GM21529 (cell line): ENCODE data around the gene FXYD5.
"Not testable (repeated sequence)": the region's sequence is repeated elsewhere in the genome, so short reads cannot be mapped to it uniquely, and the experiment has no call there.

Experiments used
- ATAC-seq: cut with Tn5 transposase; IDR thresholded peaks from one replicate; pipeline ENCODE4 v1.9.1; 2021; ENCODE audit not compliant: unreplicated experiment

FXYD5 gene

GRCh38 chr19:35177377-35178274 is 23.1 kb downstream of the FXYD5 start:
- no peak for ATAC-seq

GRCh38 chr19:35178701-35179100 is 24.2 kb downstream of the FXYD5 start:
- no peak for ATAC-seq

- no peak for ATAC-seq
These were observed 25.3 kb downstream of the FXYD5 start for GRCh38 chr19:35179830-35180229.

DNA sequence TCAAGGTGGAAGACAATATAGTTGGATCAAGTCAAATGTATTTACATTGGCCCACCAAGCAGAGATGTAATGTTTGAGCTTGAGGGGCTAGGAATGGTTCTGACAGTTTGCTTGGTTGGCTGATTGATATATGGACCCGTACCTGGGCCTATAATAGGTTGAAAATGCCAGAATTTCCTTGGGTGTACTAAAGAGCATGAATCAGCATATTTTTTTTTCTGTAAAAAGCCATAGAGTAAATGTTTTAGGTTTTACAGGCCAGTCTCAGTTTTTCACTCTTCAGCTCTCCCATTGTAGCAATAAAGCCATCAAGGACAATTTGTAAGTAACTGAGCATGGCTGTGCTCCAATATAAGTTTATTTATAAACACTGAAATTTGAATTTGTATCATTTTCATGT is 26.9 kb downstream of the FXYD5 start:
- ATAC-seq: no peak

DNA sequence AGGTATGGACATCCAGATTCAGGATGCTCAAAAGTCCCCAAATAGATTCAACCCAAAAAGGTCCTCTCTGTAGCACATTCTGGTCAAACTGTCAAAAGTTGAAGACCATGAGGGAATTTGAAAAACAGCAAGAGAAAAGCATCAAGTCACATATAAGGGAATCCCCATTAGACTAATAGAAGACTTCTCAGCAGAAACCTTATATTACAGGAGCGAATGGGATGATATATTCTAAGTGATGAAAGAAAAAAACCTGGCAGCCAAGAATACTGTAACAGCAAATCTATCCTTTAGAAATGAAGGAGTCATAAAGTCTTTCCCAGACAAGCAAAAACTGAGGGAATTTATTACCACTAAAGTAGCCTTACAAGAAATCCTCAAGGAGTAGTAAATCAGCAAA is 29.7 kb downstream of the FXYD5 start:
- no peak for ATAC-seq

- no peak for ATAC-seq
These were observed 30.3 kb downstream of the FXYD5 start for GRCh38 chr19:35184884-35185283.

DNA sequence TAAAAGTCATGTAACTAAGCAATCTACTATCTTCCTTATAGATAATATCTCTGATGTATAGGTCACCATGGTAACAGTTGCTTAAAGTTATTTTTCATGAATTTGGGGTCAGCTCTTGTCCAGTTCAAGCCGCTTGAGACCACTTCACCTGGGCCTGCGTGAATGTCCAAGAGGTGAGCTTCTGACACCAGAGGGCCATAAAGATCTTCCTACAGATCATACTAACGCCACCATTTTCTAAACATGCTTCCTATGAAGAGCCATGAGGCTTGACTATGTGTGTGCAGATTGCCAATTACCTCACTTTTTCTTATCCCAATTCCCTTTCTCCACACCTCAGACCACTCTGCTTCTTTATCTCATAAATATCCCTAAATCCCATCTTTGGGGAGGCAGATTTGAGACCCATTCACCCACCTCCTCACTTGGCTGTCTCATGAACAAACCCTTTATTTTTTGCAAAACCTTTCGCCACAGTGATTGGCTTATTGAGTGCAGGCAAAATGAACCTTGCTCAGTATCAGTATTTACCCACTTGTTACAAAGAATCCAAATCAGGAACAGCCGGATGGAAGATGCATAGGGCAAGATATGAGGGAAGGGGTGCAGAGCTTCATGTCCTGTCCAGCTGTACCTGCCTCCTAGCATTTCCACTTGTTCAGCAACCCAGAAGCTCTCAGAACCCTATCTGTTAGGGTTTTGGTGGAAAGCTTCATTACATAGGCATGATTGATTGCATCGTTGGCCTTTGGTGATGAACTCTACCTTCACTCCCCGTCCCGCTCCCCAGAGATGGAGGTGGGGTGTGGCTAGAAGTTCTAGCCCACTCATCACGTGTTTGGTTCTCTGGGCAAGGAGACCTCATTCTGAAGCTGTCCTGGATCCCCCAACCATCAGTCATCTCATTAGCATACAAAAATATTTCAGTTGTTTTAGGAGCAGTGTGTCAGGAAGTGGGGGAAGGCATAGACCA is 39.8 kb downstream of the FXYD5 start:
- ATAC-seq: no peak

GRCh38 chr19:35195830-35196229 is 41.3 kb downstream of the FXYD5 start:
- no peak for ATAC-seq

DNA sequence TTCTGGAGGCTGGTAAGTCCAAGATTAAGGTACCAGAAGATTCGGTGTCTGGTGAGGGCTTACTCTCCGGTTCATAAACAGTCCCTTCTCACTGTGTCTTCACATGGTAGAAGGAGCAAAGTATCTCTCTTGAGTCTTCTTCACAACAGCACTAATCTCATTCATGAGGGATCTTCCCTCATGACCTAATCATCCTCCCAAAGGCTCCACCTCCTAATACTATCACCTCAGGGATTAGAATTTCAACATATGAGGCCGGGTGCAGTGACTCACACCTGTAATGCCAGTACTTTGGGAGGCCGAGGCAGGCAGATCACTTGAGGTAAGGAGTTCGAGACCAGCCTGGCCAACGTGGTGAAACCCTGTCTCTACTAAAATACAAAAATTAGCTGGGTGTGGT is 42.3 kb downstream of the FXYD5 start:
- not testable (repeated sequence) for ATAC-seq

- ATAC-seq: no peak
These were observed 44.9 kb downstream of the FXYD5 start for GRCh38 chr19:35199481-35199880.

- no peak for ATAC-seq
These were observed 48.5 kb downstream of the FXYD5 start for GRCh38 chr19:35202722-35203688.

GRCh38 chr19:35204799-35205732 is 50.5 kb downstream of the FXYD5 start:
- ATAC-seq: peak; percentile 62

- ATAC-seq: peak; percentile 17
These were observed 51.3 kb downstream of the FXYD5 start for GRCh38 chr19:35205733-35206323.

DNA sequence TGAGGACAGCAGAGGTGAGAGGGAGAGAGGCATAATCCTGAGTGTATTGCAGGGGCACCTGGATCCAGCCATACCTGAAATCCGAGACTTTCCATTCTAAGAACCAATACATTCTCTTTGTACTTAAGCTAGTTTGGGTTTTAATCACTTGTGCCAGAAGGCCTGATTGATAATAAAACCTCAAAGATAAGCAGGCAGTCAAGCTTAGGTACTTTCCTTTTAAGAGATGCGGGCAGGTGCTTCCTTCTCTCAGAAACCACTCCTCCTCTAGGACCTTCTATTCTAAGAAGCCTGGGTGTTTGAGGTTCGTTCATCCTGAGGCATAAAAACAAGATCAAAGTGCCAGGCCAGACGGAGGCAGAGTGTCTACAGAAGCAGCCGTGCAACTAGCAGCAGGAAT is 51.8 kb downstream of the FXYD5 start:
- no peak for ATAC-seq

DNA sequence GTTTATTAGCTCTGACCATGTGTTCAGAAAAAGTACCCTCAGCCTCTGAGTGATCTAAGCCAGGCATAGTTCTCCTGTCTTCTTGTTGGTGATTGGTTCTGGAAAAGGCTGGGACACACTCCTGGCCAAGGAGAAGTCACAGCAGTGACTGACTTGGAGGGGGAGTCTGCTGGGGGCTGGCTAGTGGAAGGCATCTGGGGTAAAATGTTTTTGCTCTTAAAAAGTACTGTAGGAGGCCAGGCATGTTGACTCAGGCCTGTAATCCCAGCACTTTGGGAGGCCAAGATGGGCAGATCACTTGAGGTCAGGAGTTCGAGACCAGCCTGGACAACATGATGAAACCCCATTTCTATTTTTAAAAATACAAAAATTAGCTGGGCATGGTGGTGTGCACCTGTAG is 52.3 kb downstream of the FXYD5 start:
- no peak for ATAC-seq

- ATAC-seq: no peak
These were observed 52.9 kb downstream of the FXYD5 start for GRCh38 chr19:35207391-35207871.

- ATAC-seq: no peak
These were observed 53.6 kb downstream of the FXYD5 start for GRCh38 chr19:35208121-35208520.

DNA sequence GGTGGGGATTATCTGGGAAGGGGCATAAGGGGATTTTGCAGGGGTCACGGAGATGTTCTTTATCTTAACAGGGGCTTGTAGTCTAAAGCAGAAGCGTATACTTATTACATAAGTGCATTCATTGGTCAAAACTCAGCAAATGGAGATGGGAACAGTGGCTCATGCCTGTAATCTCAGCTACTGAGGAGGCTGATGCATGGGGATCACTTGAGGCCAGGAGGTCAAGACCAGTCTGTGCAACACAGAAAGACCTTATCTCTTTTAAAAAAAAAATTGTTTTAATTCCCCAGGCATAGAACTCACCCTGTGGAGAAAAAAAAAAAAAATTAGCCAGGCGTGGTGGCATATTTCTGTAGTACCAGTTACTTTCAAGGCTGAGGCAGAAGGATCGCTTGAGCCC is 55.1 kb downstream of the FXYD5 start:
- no peak for ATAC-seq
